ENCODE results near the gene WWOX.

Gene WWOX

DNA sequence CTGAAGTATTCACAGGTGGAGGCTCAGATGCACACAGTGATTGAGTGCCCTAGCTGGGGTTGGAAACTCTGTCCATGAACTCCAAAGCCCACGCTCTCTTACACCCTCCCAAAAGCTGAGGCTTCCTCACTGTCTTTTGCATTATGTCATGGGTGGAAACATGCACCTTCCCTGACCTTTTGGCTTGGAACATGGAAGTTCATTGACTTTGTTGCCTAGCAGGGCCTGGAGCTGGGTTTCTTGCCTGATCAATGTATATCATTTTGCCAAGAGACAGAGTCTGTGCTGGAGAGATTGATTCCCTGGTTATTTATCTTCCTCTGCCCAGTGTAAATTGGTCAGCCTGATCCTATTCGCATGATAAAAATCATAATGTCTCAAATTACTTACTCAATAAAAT lies 942.7 kb downstream of the WWOX start:
- TF ChIP-seq CTCF (IDR thresholded peaks at IDR 0.05; ENCODE audit: insufficient read depth, low read length, missing control alignments), result no peak
- POLR2A ChIA-PET, result no interaction called here

DNA sequence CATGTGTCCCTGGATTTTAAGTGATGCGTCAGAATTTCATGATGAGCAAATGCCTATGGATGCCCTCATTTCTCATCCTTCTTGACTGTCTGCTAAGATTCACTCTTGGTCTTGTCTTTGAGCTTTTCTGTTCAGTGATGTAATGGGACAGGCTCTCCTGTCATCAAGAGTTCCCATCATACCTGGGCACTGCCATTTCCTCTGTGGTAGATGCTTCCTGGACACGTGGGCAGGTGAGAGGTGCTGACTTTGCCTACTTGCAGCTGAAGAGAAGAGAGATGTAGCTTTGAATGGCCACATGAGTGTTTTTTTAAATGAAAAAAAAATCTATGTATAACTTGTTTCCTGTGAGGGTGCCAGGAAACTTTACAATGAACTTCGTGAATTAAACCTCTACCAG lies 943.4 kb downstream of the WWOX start:
- POLR2A ChIA-PET, result no interaction called here
- no peak overlapping the region for H3K4me3 ChIP-seq (ENCODE audit: low read depth, low read length)
- TF ChIP-seq CTCF (IDR thresholded peaks at IDR 0.05; ENCODE audit: insufficient read depth, low read length, missing control alignments), result no peak
- DNase-seq (ENCODE audit: low read depth, low spot score), result no peak
- CTCF ChIA-PET, result no interaction called here

More for the DNA sequence above, 942.7 kb downstream of the WWOX start:
- CTCF ChIA-PET, result no interaction called here
- no peak for DNase-seq (ENCODE audit: low read depth, low spot score)
- no peak overlapping the region for H3K4me3 ChIP-seq (ENCODE audit: low read depth, low read length)

DNA sequence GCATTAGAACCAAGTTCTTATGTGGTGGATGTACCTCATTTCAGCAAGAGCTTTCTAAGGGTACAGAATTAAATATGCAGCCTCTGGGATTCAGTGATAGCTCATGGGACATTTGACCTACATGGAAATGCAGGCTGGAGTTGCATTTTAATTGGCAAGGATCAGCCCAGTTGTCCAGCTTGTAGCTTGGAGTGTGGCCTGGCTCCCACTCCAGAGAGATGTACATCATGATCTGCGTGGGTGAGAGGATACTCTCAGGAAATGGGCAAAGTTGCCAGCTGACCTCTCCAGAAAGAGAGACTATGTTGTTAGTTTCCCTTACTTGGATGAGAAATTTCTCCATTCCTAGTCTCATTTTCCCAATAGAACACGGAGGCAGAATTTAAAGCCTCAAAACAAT lies 945.7 kb downstream of the WWOX start:
- ChIA-PET CTCF (no interaction called here), POLR2A (no interaction called here)
- H3K4me3 ChIP-seq (ENCODE audit: low read depth, low read length), result no peak overlapping the region
- no peak for DNase-seq (ENCODE audit: low read depth, low spot score)
- no peak for TF ChIP-seq CTCF (IDR thresholded peaks at IDR 0.05; ENCODE audit: insufficient read depth, low read length, missing control alignments)

DNA sequence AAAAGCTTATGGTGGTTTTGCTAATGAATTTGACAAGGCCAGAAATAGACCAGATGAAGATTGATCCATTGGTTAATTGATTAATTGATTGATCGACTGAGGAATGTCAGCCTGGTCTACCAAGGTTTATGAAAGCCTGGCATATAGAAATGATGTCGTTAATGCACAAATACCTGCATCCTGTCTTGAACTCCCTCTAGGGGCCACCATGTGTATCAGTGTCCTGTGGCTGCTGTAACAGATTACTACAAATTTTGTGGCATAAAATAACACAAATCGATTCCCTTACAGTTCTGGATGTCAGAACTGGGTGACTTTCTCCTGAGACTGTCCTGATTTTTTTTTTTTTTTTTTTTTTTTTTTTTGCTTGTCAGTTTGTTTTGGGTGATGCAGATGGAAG lies 947.9 kb downstream of the WWOX start:
- no peak for TF ChIP-seq CTCF (IDR thresholded peaks at IDR 0.05; ENCODE audit: insufficient read depth, low read length, missing control alignments)
- H3K4me3 ChIP-seq (ENCODE audit: low read depth, low read length), result no peak overlapping the region
- POLR2A ChIA-PET, result no interaction called here
- CTCF ChIA-PET, result no interaction called here
- no peak for DNase-seq (ENCODE audit: low read depth, low spot score)

DNA sequence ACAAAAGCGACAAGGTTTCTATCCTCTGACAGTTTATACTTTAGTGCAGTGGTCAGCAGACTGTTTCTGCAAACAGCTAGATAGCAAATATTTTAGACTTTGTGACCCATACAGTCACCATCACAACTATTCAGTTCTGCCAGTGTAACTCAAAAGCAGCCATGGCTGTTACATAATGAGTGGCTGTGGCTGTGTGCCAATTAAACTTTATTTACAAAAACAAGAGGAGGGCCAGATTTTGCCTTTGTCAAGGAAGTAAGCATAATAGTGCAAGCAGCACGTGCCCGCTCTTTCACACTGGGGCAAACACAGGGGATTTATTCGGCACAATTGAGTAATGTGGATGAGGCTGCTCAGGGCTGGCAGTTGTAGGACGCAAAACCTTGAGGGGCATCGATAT lies 949.6 kb downstream of the WWOX start:
- no peak overlapping the region for H3K4me3 ChIP-seq (ENCODE audit: low read depth, low read length)
- DNase-seq (ENCODE audit: low read depth, low spot score), result no peak
- no peak for TF ChIP-seq CTCF (IDR thresholded peaks at IDR 0.05; ENCODE audit: insufficient read depth, low read length, missing control alignments)
- CTCF ChIA-PET, result no interaction called here
- POLR2A ChIA-PET, result no interaction called here

DNA sequence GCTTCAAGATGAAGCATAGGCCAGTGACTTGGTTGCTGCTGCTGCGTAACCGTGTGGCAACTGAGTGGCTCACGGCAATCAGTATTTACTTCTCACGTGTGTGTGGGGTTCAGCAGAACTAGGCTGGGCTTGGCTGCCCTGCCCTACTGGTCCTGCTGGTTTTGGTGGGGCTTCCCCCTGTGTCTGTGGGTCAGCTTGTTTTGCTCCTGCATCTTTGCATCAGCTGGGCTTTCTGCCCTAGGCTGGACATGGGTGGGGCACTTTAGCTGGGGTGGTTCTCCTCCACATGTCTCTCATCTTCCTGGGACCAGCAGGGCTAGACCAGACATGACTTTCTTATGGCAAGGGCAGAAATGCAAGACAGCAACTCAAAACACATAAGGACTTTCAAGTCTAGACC lies 950.6 kb downstream of the WWOX start:
- no peak for TF ChIP-seq CTCF (IDR thresholded peaks at IDR 0.05; ENCODE audit: insufficient read depth, low read length, missing control alignments)
- no peak overlapping the region for H3K4me3 ChIP-seq (ENCODE audit: low read depth, low read length)
- DNase-seq (ENCODE audit: low read depth, low spot score), result no peak
- POLR2A ChIA-PET, result no interaction called here
- CTCF ChIA-PET, result no interaction called here

All from AG04449 (cell line).